Esophagus squamous epithelium (tissue), 4 donors: ENCODE results near the gene IMPG1.

ENCODE experiments used
- POLR2A ChIP-seq, 4 donors: fragments of 450-650 bp; IDR thresholded peaks; one replicate each; pipeline ENCODE4 v1.6.1; 2017; ENCODE audit warnings: antibody characterized with exemption in 4 of 4, mild to moderate bottlenecking in 4 of 4, moderate library complexity in 3 of 4
- TF ChIP-seq, protein P1 (sequence below), 6 experiments: fragments of 450-650 bp in 4 of 6; fragments of 200-600 bp in 2 of 6; sonication (generic) in 2 of 6; IDR thresholded peaks; one replicate each; pipeline ENCODE4 v1.5.1; 2016 to 2019; ENCODE audit warnings: antibody characterized with exemption in 6 of 6, mild to moderate bottlenecking in 4 of 6, moderate library complexity in 4 of 6

DNA sequence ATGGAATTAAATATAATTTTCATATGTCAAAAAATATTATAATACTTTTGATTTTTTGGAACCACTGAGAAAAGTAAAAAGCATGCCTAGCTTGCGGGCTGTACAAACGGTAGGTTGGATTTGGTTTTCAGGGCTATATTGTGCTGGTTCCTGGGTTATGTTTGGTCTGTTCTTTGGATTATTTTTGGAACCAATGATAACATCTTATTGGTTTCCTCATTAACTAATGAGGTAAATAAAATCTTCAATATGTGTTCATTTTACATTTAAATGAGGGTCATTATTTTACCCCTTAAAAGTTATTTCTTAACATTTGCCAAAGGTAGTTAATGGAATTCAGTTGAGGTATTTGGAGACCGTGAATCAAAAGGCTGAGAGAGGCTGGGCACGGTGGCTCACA, 96.6 kb downstream of the IMPG1 start:
- no peak for TF ChIP-seq POLR2A (IDR thresholded peaks at IDR 0.05)
- TF ChIP-seq, protein P1, sequence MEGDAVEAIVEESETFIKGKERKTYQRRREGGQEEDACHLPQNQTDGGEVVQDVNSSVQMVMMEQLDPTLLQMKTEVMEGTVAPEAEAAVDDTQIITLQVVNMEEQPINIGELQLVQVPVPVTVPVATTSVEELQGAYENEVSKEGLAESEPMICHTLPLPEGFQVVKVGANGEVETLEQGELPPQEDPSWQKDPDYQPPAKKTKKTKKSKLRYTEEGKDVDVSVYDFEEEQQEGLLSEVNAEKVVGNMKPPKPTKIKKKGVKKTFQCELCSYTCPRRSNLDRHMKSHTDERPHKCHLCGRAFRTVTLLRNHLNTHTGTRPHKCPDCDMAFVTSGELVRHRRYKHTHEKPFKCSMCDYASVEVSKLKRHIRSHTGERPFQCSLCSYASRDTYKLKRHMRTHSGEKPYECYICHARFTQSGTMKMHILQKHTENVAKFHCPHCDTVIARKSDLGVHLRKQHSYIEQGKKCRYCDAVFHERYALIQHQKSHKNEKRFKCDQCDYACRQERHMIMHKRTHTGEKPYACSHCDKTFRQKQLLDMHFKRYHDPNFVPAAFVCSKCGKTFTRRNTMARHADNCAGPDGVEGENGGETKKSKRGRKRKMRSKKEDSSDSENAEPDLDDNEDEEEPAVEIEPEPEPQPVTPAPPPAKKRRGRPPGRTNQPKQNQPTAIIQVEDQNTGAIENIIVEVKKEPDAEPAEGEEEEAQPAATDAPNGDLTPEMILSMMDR (IDR thresholded peaks at IDR 0.05): no peak
